ENCODE results near the gene AMHR2.

DNA sequence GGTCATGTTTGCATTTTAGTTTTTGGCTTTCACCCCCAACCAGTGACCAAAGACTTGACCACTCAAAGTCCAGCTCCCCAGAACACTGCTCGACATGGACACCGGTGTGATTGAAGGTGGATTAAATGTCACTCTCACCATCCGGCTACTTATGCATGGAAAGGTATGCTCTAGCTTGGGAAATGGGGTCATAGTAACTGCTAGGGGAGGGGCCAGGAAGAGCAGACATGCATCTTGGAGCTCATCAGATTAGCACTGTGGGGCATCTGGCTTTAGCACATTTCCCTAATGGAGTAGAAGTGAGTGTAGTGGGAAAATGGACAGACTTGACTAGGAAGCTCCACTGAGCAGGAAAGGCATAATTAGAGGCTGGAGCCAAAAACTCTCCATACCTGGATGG is 31.1 kb downstream of the AMHR2 start:
- TF ChIP-seq CTCF (IDR thresholded peaks at IDR 0.05): no peak
- no peak for TF ChIP-seq ZFX (IDR thresholded peaks at IDR 0.05; ENCODE audit: borderline replicate concordance)

Data from 22Rv1 (cell line).